ENCODE results near the gene TRIM36. TPM values are rescaled to one million over a fixed set of nuclear protein-coding genes. Genes with fewer than 3 reads are reported as not detected.

TRIM36 gene
- total RNA-seq, 1 experiment from 2014 or later, result 0.15 TPM

GRCh38 chr5:115150512-115150911, 19.2 kb downstream of the TRIM36 start:
- Histone ChIP-seq H3K4me2 (ENCODE audit: low read length) (no peak overlapping the region), H3K9me3 (ENCODE audit: low read length) (no peaks in the 10 kb centered on the region), H3K9ac (ENCODE audit: low read length) (no peak overlapping the region), H3K27me3 (ENCODE audit: low read length) (no peaks in the 10 kb centered on the region), H3K4me1 (ENCODE audit: insufficient read depth, low read length) (no peaks in the 10 kb centered on the region), H3K27ac (ENCODE audit: low read length) (no peak overlapping the region), H2AFZ (ENCODE audit: low read length) (no peak overlapping the region), H3F3A (ENCODE audit: low read length, unreplicated experiment) (no peaks in the 10 kb centered on the region), H3K4me3 (ENCODE audit: low read length) (no peak overlapping the region), H3K36me3 (ENCODE audit: low read depth, low read length) (no peaks in the 10 kb centered on the region), H3K9me2 (replicated peaks; ENCODE audit: low read length) (no peaks in the 10 kb centered on the region), H3K79me2 (ENCODE audit: low read length) (no peaks in the 10 kb centered on the region), H4K20me1 (ENCODE audit: low read length) (no peaks in the 10 kb centered on the region)
- intact Hi-C loops (cut with micrococcal nuclease), result no loop called here
- ATAC-seq (no peak), DNase-seq (no peak)
- TF ChIP-seq EZH2 (IDR thresholded peaks at IDR 0.05; ENCODE audit: low read length, unreplicated experiment) (no peak), CTCF (conservative IDR thresholded peaks at IDR 0.05; ENCODE audit: low read depth, low read length) (no peak)
- ChIA-PET POLR2A (ENCODE audit: unreplicated experiment) (no interaction called here), CTCF (interaction anchor here (0.6 kb wide), 2 partner anchors 53 to 55 kb away, joined by 3 read pairs; no protein-coding TSS in a partner anchor)
- no TSS peak for BruUV-seq (replicated peaks)

DNA sequence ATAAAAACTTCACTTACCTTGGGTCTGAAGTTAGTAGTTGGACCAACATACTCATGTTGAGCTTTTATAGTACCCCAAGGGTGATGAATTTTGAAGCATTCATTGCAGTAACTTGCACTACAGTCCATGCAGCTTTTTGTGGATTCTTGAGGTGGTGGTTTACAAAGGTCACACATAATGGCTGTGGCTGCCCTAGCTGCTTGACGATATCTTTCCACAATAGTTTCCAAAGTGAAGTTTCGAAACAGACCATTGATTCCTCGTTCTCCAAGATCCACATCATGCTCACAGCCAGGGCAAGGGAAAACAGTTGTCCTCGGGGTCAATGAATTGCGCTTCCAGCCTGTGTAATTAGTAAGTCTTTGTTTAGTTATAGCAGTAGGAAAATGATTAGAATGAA, 22.7 kb downstream of the TRIM36 start:
- ChIA-PET CTCF (no interaction called here), POLR2A (ENCODE audit: unreplicated experiment) (no interaction called here)
- Histone ChIP-seq H3K79me2 (ENCODE audit: low read length) (no peaks in the 10 kb centered on the region), H3K27ac (ENCODE audit: low read length) (no peak overlapping the region), H3F3A (ENCODE audit: low read length, unreplicated experiment) (no peaks in the 10 kb centered on the region), H4K20me1 (ENCODE audit: low read length) (no peaks in the 10 kb centered on the region), H3K4me1 (ENCODE audit: insufficient read depth, low read length) (no peaks in the 10 kb centered on the region), H3K27me3 (ENCODE audit: low read length) (0 out of 2 replicates have a peak, but pooled peaks cover 3% of the 10 kb centered on the region), H3K9ac (ENCODE audit: low read length) (no peak overlapping the region), H3K4me2 (ENCODE audit: low read length) (no peak overlapping the region), H3K9me3 (ENCODE audit: low read length) (no peaks in the 10 kb centered on the region), H3K4me3 (ENCODE audit: low read length) (no peak overlapping the region), H2AFZ (ENCODE audit: low read length) (no peak overlapping the region), H3K9me2 (replicated peaks; ENCODE audit: low read length) (no peaks in the 10 kb centered on the region), H3K36me3 (ENCODE audit: low read depth, low read length) (no peaks in the 10 kb centered on the region)
- TF ChIP-seq CTCF (conservative IDR thresholded peaks at IDR 0.05; ENCODE audit: low read depth, low read length) (no peak), EZH2phosphoT487 (IDR thresholded peaks at IDR 0.05; ENCODE audit: borderline replicate concordance, low read length) (no peak), EZH2 (IDR thresholded peaks at IDR 0.05; ENCODE audit: low read length, unreplicated experiment) (no peak)
- ATAC-seq (no peak), DNase-seq (no peak)
- intact Hi-C loops (cut with micrococcal nuclease), result no loop called here
- BruUV-seq (replicated peaks), result no TSS peak

DNA sequence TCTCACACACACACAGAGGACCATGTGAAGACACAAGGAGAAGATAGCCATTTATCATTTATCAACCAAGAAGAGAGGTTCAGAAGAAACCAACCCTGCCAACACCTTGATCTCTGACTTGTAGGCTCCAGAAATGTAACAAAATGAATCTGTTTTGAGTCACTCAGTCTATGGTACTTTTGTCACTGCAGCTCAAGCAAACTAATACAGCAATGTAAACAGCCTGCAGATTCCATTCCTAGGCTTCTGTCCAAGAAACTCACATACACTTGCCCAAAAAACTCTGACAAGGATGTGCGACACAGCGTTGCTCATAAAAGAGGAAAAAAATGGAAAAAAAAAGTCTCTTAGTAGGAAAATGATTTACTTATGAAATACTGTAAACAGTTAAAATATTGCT, 33.4 kb downstream of the TRIM36 start:
- H3K36me3 ChIP-seq (ENCODE audit: low read depth, low read length), result no peaks in the 10 kb centered on the region

More for the DNA sequence above, 33.4 kb downstream of the TRIM36 start:
- intact Hi-C loops (cut with micrococcal nuclease), result no loop called here
- Histone ChIP-seq H3K9me3 (ENCODE audit: low read length) (no peaks in the 10 kb centered on the region), H3K4me2 (ENCODE audit: low read length) (no peak overlapping the region), H3K9me2 (replicated peaks; ENCODE audit: low read length) (no peaks in the 10 kb centered on the region), H4K20me1 (ENCODE audit: low read length) (no peaks in the 10 kb centered on the region), H3K27me3 (ENCODE audit: low read length) (peaks cover 24% of the 10 kb centered on the region), H3K79me2 (ENCODE audit: low read length) (no peaks in the 10 kb centered on the region), H3F3A (ENCODE audit: low read length, unreplicated experiment) (no peaks in the 10 kb centered on the region), H2AFZ (ENCODE audit: low read length) (no peak overlapping the region), H3K9ac (ENCODE audit: low read length) (no peak overlapping the region), H3K4me3 (ENCODE audit: low read length) (no peak overlapping the region), H3K27ac (ENCODE audit: low read length) (no peak overlapping the region), H3K4me1 (ENCODE audit: insufficient read depth, low read length) (no peaks in the 10 kb centered on the region)
- ChIA-PET CTCF (no interaction called here), POLR2A (ENCODE audit: unreplicated experiment) (no interaction called here)
- no peak for DNase-seq
- no peak for ATAC-seq
- BruUV-seq (replicated peaks), result no TSS peak
- TF ChIP-seq CTCF (conservative IDR thresholded peaks at IDR 0.05; ENCODE audit: low read depth, low read length) (no peak), EZH2 (IDR thresholded peaks at IDR 0.05; ENCODE audit: low read length, unreplicated experiment) (no peak), EZH2phosphoT487 (IDR thresholded peaks at IDR 0.05; ENCODE audit: borderline replicate concordance, low read length) (no peak)

All from PC-3 (cell line).